GM12892 (cell line): ENCODE measurements around the gene NFE2L3.

Source experiments
- POLR2A ChIP-seq: IDR thresholded peaks from 2 replicates; pipeline ENCODE4 v1.6.1; 2011; ENCODE audit warnings: low read depth, low read length, control low read depth
- POLR2AphosphoS5 ChIP-seq: IDR thresholded peaks from 2 replicates; pipeline ENCODE4 v1.6.1; 2011; ENCODE audit warnings: low read depth, low read length, control low read depth
- TAF1 ChIP-seq: IDR thresholded peaks from 2 replicates; pipeline ENCODE4 v1.6.1; 2011; ENCODE audit warnings: low read depth, mild to moderate bottlenecking, control low read depth, low read length, borderline replicate concordance

DNA sequence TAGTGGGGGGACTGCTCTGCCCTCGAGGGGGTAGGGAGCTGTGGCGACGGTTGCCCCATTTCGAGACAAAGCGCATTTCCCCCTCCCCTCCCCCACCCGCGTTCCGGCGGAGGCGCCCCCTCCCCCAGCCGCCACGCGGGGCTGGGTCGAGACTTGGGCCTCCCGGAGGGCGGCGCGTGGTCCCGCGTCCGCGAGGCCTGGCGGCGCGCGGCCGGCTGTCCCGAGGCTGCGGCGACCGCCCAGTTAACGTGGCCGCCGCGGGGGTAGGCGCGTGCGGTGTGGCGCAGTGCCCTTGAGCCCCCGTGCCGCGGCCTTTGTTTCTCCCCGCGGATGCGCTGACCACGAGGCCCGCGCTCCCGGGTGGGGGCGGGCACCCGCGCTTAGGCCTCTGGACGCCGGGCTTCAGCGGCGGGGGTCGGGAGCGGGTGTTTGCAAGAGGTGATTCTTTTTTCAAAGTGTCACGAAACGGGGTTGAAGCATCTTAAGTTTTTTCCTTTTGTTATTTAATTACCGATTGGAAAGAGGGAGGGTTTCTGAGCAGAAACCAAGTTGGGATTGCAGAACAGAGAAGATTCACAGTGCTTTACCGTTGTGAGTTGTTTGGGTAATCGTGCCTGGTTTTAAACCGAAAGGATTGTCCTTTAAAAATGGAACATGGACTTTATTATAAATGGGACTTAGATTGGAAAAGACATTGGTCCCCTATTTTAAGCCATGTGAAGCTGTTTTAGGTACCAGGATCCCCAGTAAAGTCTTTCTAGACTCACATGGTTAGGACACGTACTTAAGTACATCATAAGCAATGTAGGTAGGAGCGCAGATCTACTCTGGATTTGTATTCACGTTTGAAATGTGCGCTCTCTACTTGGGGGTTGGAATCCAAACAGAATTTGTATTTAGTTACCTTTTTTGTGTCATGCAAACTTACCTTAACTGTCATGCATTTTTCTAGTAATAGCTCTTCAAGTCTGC is 50.3 kb downstream of the NFE2L3 start:
- TF ChIP-seq POLR2AphosphoS5 (no peak), POLR2A (no peak), TAF1 (no peak)
